OCI-LY1 (cell line): ENCODE results near the gene KLHL25.

Experiments used
- H2AFZ ChIP-seq: fragments of 200-600 bp; sonication (generic), shearing (Covaris generic); 2 replicates; pipeline ENCODE4 v1.6.0; 2014; ENCODE audit warnings: antibody characterized with exemption, mild to moderate bottlenecking, low read length
- H3F3A ChIP-seq: fragments of 200-600 bp; sonication (generic), shearing (Covaris generic); 2 replicates; pipeline ENCODE4 v1.6.0; 2014; ENCODE audit warnings: mild to moderate bottlenecking, antibody characterized with exemption, low read length, moderate library complexity; ENCODE audit not compliant: insufficient read depth
- H3K27ac ChIP-seq: fragments of 200-600 bp; sonication (generic); 2 replicates; pipeline ENCODE4 v1.5.1; 2014; ENCODE audit warnings: low read length, mixed run types, mild to moderate bottlenecking, low read depth; ENCODE audit not compliant: poor library complexity, severe bottlenecking
- H3K27me3 ChIP-seq: fragments of 200-600 bp; sonication (generic); 2 replicates; pipeline ENCODE4 v1.6.0; 2014; ENCODE audit warnings: antibody characterized with exemption, mild to moderate bottlenecking, low read length, moderate library complexity; ENCODE audit not compliant: insufficient read depth
- H3K36me3 ChIP-seq: fragments of 200-600 bp; sonication (generic); 2 replicates; pipeline ENCODE4 v1.6.1; 2014; ENCODE audit warnings: mild to moderate bottlenecking, antibody characterized with exemption, low read length, moderate library complexity, mixed read lengths; ENCODE audit not compliant: insufficient read depth
- H3K4me1 ChIP-seq: fragments of 200-600 bp; sonication (generic); 2 replicates; pipeline ENCODE4 v1.5.1; 2014; ENCODE audit warnings: mild to moderate bottlenecking, low read length, moderate library complexity; ENCODE audit not compliant: insufficient read depth, severe bottlenecking
- H3K4me2 ChIP-seq: fragments of 200-600 bp; sonication (generic), shearing (Covaris generic); 2 replicates; pipeline ENCODE4 v1.6.1; 2014; ENCODE audit warnings: low read length
- H3K4me3 ChIP-seq: fragments of 200-600 bp; sonication (generic); 2 replicates; pipeline ENCODE4 v1.5.1; 2014; ENCODE audit warnings: low read length, low read depth, mild to moderate bottlenecking, mixed read lengths; ENCODE audit not compliant: poor library complexity, severe bottlenecking
- H3K79me2 ChIP-seq: fragments of 200-600 bp; shearing (Covaris generic); 2 replicates; pipeline ENCODE4 v1.6.1; 2016; ENCODE audit warnings: mixed run types, low read length, mixed read lengths; ENCODE audit not compliant: insufficient read depth
- H3K9ac ChIP-seq: fragments of 200-600 bp; sonication (generic), shearing (Covaris generic); 2 replicates; pipeline ENCODE4 v1.6.1; 2014; ENCODE audit warnings: mild to moderate bottlenecking, low read length, mixed read lengths
- H3K9me2 ChIP-seq: fragments of 200-600 bp; sonication (generic), shearing (Covaris generic); 2 replicates; pipeline ENCODE4 v1.6.1; 2014; ENCODE audit warnings: low read depth, mild to moderate bottlenecking, low read length, mixed read lengths
- H3K9me3 ChIP-seq: fragments of 200-600 bp; shearing (Covaris generic); 2 replicates; pipeline ENCODE4 v1.6.1; 2014; ENCODE audit warnings: low read length, mixed read lengths
- H4K20me1 ChIP-seq: fragments of 200-600 bp; sonication (generic), shearing (Covaris generic); 2 replicates; pipeline ENCODE4 v1.6.0; 2016; ENCODE audit warnings: mild to moderate bottlenecking, low read length; ENCODE audit not compliant: insufficient read depth
- EZH2 ChIP-seq: fragments of 200-600 bp; sonication (generic), shearing (Covaris generic); IDR thresholded peaks from 2 replicates; pipeline ENCODE4 v1.8.0; 2017; ENCODE audit warnings: borderline replicate concordance, mixed run types, mild to moderate bottlenecking, antibody characterized with exemption, low read length, moderate library complexity, mixed read lengths
- TF ChIP-seq, protein P1 (sequence below): fragments of 200-600 bp; sonication (generic), shearing (Covaris generic); IDR thresholded peaks from 2 replicates; pipeline ENCODE4 v1.5.1; 2017; ENCODE audit warnings: mild to moderate bottlenecking, antibody characterized with exemption, low read length, moderate library complexity, mixed read lengths

The KLHL25 gene

DNA sequence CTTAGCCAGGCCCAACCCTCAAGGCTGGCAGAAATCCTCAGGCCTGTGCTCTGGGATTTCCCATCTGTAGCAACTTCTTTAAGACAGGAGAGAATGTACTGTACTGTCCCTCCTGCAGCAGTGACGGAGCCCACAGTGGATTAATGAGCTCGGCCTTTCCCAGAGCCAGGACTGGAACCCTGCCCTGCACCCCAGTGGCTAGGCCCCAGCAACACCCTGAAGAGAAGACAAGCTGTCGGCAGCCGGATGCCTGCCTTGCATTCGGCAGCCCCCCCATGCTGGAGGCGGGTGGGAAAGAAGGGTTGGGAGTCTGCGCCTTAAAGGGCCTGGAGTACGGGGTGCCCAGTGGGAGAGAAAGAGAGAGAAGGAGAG, 32.0 kb downstream of the KLHL25 start:
- H3F3A ChIP-seq, result no peaks in the 10 kb centered on the region
- H3K27me3 ChIP-seq, result no peaks in the 10 kb centered on the region
- H3K9ac ChIP-seq, result no peak overlapping the region
- no peaks in the 10 kb centered on the region for H3K9me3 ChIP-seq
- H3K27ac ChIP-seq, result no peak overlapping the region
- H4K20me1 ChIP-seq, result no peaks in the 10 kb centered on the region
- no peak overlapping the region for H3K4me3 ChIP-seq
- no peaks in the 10 kb centered on the region for H3K9me2 ChIP-seq
- H2AFZ ChIP-seq, result no peak overlapping the region
- TF ChIP-seq EZH2, result no peak
- TF ChIP-seq, protein P1, sequence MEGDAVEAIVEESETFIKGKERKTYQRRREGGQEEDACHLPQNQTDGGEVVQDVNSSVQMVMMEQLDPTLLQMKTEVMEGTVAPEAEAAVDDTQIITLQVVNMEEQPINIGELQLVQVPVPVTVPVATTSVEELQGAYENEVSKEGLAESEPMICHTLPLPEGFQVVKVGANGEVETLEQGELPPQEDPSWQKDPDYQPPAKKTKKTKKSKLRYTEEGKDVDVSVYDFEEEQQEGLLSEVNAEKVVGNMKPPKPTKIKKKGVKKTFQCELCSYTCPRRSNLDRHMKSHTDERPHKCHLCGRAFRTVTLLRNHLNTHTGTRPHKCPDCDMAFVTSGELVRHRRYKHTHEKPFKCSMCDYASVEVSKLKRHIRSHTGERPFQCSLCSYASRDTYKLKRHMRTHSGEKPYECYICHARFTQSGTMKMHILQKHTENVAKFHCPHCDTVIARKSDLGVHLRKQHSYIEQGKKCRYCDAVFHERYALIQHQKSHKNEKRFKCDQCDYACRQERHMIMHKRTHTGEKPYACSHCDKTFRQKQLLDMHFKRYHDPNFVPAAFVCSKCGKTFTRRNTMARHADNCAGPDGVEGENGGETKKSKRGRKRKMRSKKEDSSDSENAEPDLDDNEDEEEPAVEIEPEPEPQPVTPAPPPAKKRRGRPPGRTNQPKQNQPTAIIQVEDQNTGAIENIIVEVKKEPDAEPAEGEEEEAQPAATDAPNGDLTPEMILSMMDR, result no peak
- no peaks in the 10 kb centered on the region for H3K79me2 ChIP-seq
- no peaks in the 10 kb centered on the region for H3K36me3 ChIP-seq
- H3K4me2 ChIP-seq, result no peak overlapping the region
- no peaks in the 10 kb centered on the region for H3K4me1 ChIP-seq

DNA sequence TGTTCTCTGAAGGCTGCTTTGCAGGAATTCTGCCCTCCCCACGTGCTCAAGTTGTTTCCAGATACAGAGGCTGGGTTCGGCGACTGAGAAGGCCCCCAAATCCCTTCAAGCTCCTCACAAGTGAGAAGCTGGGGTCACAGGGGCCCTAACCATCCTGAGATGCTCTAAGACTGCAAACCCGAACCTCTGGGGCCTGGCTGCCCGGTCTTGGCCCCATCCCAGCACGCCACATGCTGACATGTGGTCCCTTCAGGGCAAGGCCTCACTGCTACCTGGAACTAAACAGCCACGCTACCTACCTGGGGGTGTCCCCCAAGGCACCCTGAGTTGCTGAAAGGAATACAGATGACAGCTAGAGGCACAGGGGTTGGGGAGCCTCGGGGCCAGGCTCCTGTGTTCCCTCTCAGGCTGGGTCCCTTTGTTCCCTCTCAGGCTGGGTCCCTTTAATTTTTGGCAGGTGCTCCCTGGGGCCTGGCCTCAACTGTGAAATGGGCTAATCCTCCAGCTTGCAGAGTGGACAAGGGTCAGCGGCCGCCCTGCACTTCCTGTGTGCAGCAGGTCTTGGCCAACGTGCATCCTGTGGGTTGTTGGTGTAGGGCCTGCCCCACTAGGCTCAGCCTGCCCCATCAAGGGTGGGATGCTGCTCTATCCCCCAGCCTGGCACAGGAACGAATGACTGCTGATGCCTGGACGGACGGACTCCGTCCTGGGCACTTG, 32.5 kb downstream of the KLHL25 start:
- no peak for TF ChIP-seq EZH2
- TF ChIP-seq, protein P1, result no peak
- no peak overlapping the region for H3K9ac ChIP-seq
- H3K79me2 ChIP-seq, result no peaks in the 10 kb centered on the region
- no peak overlapping the region for H2AFZ ChIP-seq
- H3K27ac ChIP-seq, result no peak overlapping the region
- no peaks in the 10 kb centered on the region for H4K20me1 ChIP-seq
- no peaks in the 10 kb centered on the region for H3K4me1 ChIP-seq
- H3K9me3 ChIP-seq, result no peaks in the 10 kb centered on the region
- no peak overlapping the region for H3K4me2 ChIP-seq
- no peaks in the 10 kb centered on the region for H3K27me3 ChIP-seq
- no peaks in the 10 kb centered on the region for H3K9me2 ChIP-seq
- H3K36me3 ChIP-seq, result no peaks in the 10 kb centered on the region
- H3F3A ChIP-seq, result no peaks in the 10 kb centered on the region
- H3K4me3 ChIP-seq, result no peak overlapping the region

DNA sequence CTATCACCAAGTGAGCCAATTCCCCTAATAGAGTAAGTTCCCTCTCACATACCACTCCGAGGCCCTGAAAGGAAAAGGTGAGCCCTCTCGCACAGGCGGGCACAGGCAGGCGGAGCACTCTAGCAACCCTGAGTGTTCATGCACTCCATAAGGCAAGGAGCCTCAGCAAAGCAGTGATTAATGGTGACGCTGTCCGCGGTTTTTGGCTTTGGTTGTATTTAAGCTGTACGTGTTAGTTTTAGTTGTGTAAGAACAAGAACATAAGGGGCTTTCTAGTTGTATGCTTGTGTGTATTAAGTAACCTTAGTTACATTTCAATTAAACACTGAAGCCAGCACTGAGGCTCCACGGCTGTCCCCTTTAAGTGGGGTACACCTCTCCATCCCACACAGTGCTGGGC, 33.1 kb downstream of the KLHL25 start:
- no peaks in the 10 kb centered on the region for H3K4me1 ChIP-seq
- H3K36me3 ChIP-seq, result no peaks in the 10 kb centered on the region
- no peak overlapping the region for H2AFZ ChIP-seq
- no peaks in the 10 kb centered on the region for H3F3A ChIP-seq
- no peaks in the 10 kb centered on the region for H3K9me2 ChIP-seq
- H3K27me3 ChIP-seq, result no peaks in the 10 kb centered on the region
- no peak overlapping the region for H3K4me2 ChIP-seq
- no peaks in the 10 kb centered on the region for H3K79me2 ChIP-seq
- H3K27ac ChIP-seq, result no peak overlapping the region
- TF ChIP-seq EZH2, result no peak
- TF ChIP-seq, protein P1, result no peak
- no peaks in the 10 kb centered on the region for H4K20me1 ChIP-seq
- no peaks in the 10 kb centered on the region for H3K9me3 ChIP-seq
- H3K4me3 ChIP-seq, result no peak overlapping the region
- no peak overlapping the region for H3K9ac ChIP-seq
